HepG2 (cell line): ENCODE measurements around the gene GBX1. TPM values are rescaled to one million over a fixed set of nuclear protein-coding genes. Genes with fewer than 3 reads are reported as not detected.

Experiments
- CHCHD3 ChIP-seq: sonication (generic); formaldehyde crosslinking; IDR thresholded peaks from 2 replicates; pipeline ENCODE4 v1.8.0; 2022; ENCODE audit warnings: mild to moderate bottlenecking, missing genetic modification reagents, moderate library complexity
- DMAP1 ChIP-seq: IDR thresholded peaks from 2 replicates; pipeline ENCODE4 v1.6.1; 2016
- DZIP1 ChIP-seq: sonication (generic); formaldehyde crosslinking; IDR thresholded peaks from 2 replicates; pipeline ENCODE4 v1.5.0; 2020; ENCODE audit warnings: mild to moderate bottlenecking, missing genetic modification reagents
- EEA1 ChIP-seq: sonication (generic); formaldehyde crosslinking; IDR thresholded peaks from 2 replicates; pipeline ENCODE4 v1.5.1; 2020; ENCODE audit warnings: mild to moderate bottlenecking, missing genetic modification reagents, borderline replicate concordance
- HNF1B ChIP-seq: sonication (generic); formaldehyde crosslinking; IDR thresholded peaks from 2 replicates; pipeline ENCODE4 v1.5.1; 2020; ENCODE audit warnings: mild to moderate bottlenecking, moderate library complexity, missing genetic modification reagents
- HNRNPLL ChIP-seq: fragments of 200-400 bp; formaldehyde crosslinking; IDR thresholded peaks from 2 replicates; pipeline ENCODE4 v1.6.1; 2017; ENCODE audit warnings: mild to moderate bottlenecking, low read depth, low read length; ENCODE audit not compliant: poor library complexity, severe bottlenecking
- IRX3 ChIP-seq: sonication (generic); formaldehyde crosslinking; IDR thresholded peaks from 2 replicates; pipeline ENCODE4 v1.8.1; 2023; ENCODE audit warnings: mild to moderate bottlenecking, low read depth, missing genetic modification reagents, borderline replicate concordance
- JARID2 ChIP-seq: sonication (generic); formaldehyde crosslinking; IDR thresholded peaks from 2 replicates; pipeline ENCODE4 v1.8.1; 2023; ENCODE audit warnings: missing genetic modification reagents, inconsistent platforms; ENCODE audit not compliant: insufficient replicate concordance
- NFE2 ChIP-seq: sonication (generic); formaldehyde crosslinking; IDR thresholded peaks from 2 replicates; pipeline ENCODE4 v1.4.0; 2020; ENCODE audit warnings: missing genetic modification reagents
- POLR2G ChIP-seq: fragments of 200-400 bp; formaldehyde crosslinking; IDR thresholded peaks from 2 replicates; pipeline ENCODE4 v1.6.1; 2018; ENCODE audit warnings: mild to moderate bottlenecking, low read depth, low read length, moderate library complexity
- ZNF138 ChIP-seq: sonication (generic); formaldehyde crosslinking; IDR thresholded peaks from 2 replicates; pipeline ENCODE4 v1.5.0; 2020; ENCODE audit warnings: mild to moderate bottlenecking, low read depth, missing genetic modification reagents
- ZNF276 ChIP-seq: sonication (generic); formaldehyde crosslinking; IDR thresholded peaks from 2 replicates; pipeline ENCODE4 v1.4.0; 2020; ENCODE audit warnings: mild to moderate bottlenecking, low read depth, missing genetic modification reagents
- ZNF292 ChIP-seq: sonication (generic); formaldehyde crosslinking; IDR thresholded peaks from 2 replicates; pipeline ENCODE4 v1.8.1; 2022; ENCODE audit warnings: mild to moderate bottlenecking, low read depth, missing genetic modification reagents, borderline replicate concordance
- ZNF326 ChIP-seq: sonication (generic); formaldehyde crosslinking; IDR thresholded peaks from 2 replicates; pipeline ENCODE4 v1.4.0; 2020; ENCODE audit warnings: missing genetic modification reagents, borderline replicate concordance
- ZNF510 ChIP-seq: sonication (generic); formaldehyde crosslinking; IDR thresholded peaks from 2 replicates; pipeline ENCODE4 v1.4.0; 2020; ENCODE audit warnings: low read depth, mild to moderate bottlenecking, missing genetic modification reagents
- ZNF512B ChIP-seq: sonication (generic); formaldehyde crosslinking; IDR thresholded peaks from 2 replicates; pipeline ENCODE4 v1.5.1; 2020; ENCODE audit warnings: missing genetic modification reagents, mild to moderate bottlenecking, borderline replicate concordance
- ZNF563 ChIP-seq: sonication (generic); formaldehyde crosslinking; IDR thresholded peaks from 2 replicates; pipeline ENCODE4 v1.8.0; 2022; ENCODE audit warnings: mild to moderate bottlenecking, moderate library complexity, missing genetic modification reagents
- ZNF569 ChIP-seq: sonication (generic); formaldehyde crosslinking; IDR thresholded peaks from 2 replicates; pipeline ENCODE4 v1.5.0; 2020; ENCODE audit warnings: mild to moderate bottlenecking, missing genetic modification reagents, moderate library complexity, borderline replicate concordance
- ZNF720 ChIP-seq: sonication (generic); formaldehyde crosslinking; IDR thresholded peaks from 2 replicates; pipeline ENCODE4 v1.4.0; 2020; ENCODE audit warnings: missing genetic modification reagents
- ZNF761 ChIP-seq: sonication (generic); formaldehyde crosslinking; conservative IDR thresholded peaks from 2 replicates; pipeline ENCODE4 v1.4.0; 2020; ENCODE audit warnings: mild to moderate bottlenecking, missing genetic modification reagents
- polyA plus RNA-seq, 8 experiments: library from polyadenylated mRNA; depleted of rRNA in 3 of 8; stranded (reverse) in 7 of 8; unstranded in 1 of 8; fragments of >200 nt; fragmentation: Illumina TruSeq in 4 of 8; extraction: Trizol in 4 of 8; gene quantifications; 2 replicates each; pipeline versions ENCODE4 v1.2.1 to v1.2.3, GENCODE V29; 2011 to 2016; ENCODE audit warnings: low read depth in 4 of 8, missing spikeins in 1 of 8, mixed read lengths in 1 of 8; ENCODE audit not compliant: insufficient read depth in 1 of 8
- total RNA-seq, 5 experiments: library from RNA; depleted of rRNA; stranded (reverse); fragments of >200 nt; fragmentation: Illumina TruSeq; extraction: Trizol; gene quantifications; 2 replicates each; pipeline ENCODE4 v1.2.3, GENCODE V29; 2016; ENCODE audit warnings: low read depth in 1 of 5

The GBX1 gene
- total and polyA plus RNA-seq, 2 of the 13 experiments (the other 11 are each of a cell fraction or from before 2014, with no cell fraction given) = not detected

GRCh38 chr7:151172273-151173141 is 5.0 kb upstream of the GBX1 start (continued):
- no peak for TF ChIP-seq DZIP1 (CRISPR knock-in tag)
- TF ChIP-seq NFE2 (CRISPR knock-in tag) = no peak
- no peak for TF ChIP-seq JARID2 (CRISPR knock-in tag)
- TF ChIP-seq ZNF512B (CRISPR knock-in tag) = no peak
- no peak for TF ChIP-seq DMAP1 (CRISPR knock-in tag)
- TF ChIP-seq EEA1 (CRISPR knock-in tag) = no peak
- TF ChIP-seq ZNF720 (CRISPR knock-in tag) = no peak
- TF ChIP-seq POLR2G = no peak
- TF ChIP-seq ZNF563 (CRISPR knock-in tag) = no peak
- TF ChIP-seq ZNF510 (CRISPR knock-in tag) = no peak
- no peak for TF ChIP-seq ZNF569 (CRISPR knock-in tag)
- no peak for TF ChIP-seq IRX3 (CRISPR knock-in tag)
- TF ChIP-seq ZNF326 = no peak
- 0 out of 2 replicates have a peak, but pooled peaks have one; percentile 62 for TF ChIP-seq ZNF276 (CRISPR knock-in tag)
- TF ChIP-seq ZNF138 (CRISPR knock-in tag) = no peak
- TF ChIP-seq HNRNPLL = peak; percentile 56
- TF ChIP-seq ZNF292 = no peak
- TF ChIP-seq ZNF761 (CRISPR knock-in tag) = no peak
- TF ChIP-seq CHCHD3 (CRISPR knock-in tag) = no peak
- peak; percentile 87 for TF ChIP-seq HNF1B
